ENCODE data around the gene CELF1. TPM values are rescaled to one million over a fixed set of nuclear protein-coding genes. Genes with fewer than 3 reads are reported as not detected.
"Not testable (repeated sequence)": the region's sequence is repeated elsewhere in the genome, so short reads cannot be mapped to it uniquely, and the experiment has no call there.

CELF1 gene
- total and polyA plus RNA-seq, 2 of the 4 experiments (the other 2 are of a cell fraction) = 63.3 to 135 TPM

- CTCF ChIA-PET; dilution Hi-C loops (cut with HindIII; ENCODE audit: low sequenced_read_pairs, unreplicated experiment); H3K9me1 ChIP-seq (ENCODE audit: insufficient read depth, low read length): not testable (repeated sequence)
Observed at GRCh38 chr11:47557004-47557403, 4.1 kb upstream of the CELF1 start.

More at GRCh38 chr11:47557004-47557403, 4.1 kb upstream of the CELF1 start:
- BruUV-seq (replicated peaks); H2BK15ac ChIP-seq (ENCODE audit: low read depth, low read length); H4K5ac ChIP-seq (ENCODE audit: low read depth, low read length); H2AFZ ChIP-seq (replicated peaks; ENCODE audit: low read length, poor library complexity); H3K4me3 ChIP-seq (ENCODE audit: insufficient read depth, low read depth, low read length); in situ Hi-C loops (cut with MboI; ENCODE audit: low sequenced_read_pairs); H4K91ac ChIP-seq (ENCODE audit: insufficient read depth, low read depth, low read length); H3K4ac ChIP-seq (ENCODE audit: low read depth, low read length); H4K8ac ChIP-seq (ENCODE audit: low read depth in 2 of 2, low read length in 2 of 2); intact Hi-C loops (cut with micrococcal nuclease); DNase-seq; H2AK9ac ChIP-seq (replicated peaks; ENCODE audit: low read depth, low read length, poor library complexity); H3K27ac ChIP-seq (ENCODE audit: insufficient read depth, low read length); ATAC-seq (ENCODE audit: low read depth); H3K27me3 ChIP-seq (ENCODE audit: control insufficient read depth, insufficient read depth, low read length); H3K4me2 ChIP-seq (ENCODE audit: low read depth, low read length); H3K14ac ChIP-seq (replicated peaks; ENCODE audit: low read depth, low read length); H3K56ac ChIP-seq (ENCODE audit: extremely low read depth, insufficient read depth, low read length); H2AK5ac ChIP-seq (ENCODE audit: low read depth, low read length); POLR2A ChIA-PET (ENCODE audit: unreplicated experiment); H3K4me1 ChIP-seq (ENCODE audit: control insufficient read depth, insufficient read depth, low read length); H3K36me3 ChIP-seq (ENCODE audit: control insufficient read depth, insufficient read depth, low read length); H2BK120ac ChIP-seq (ENCODE audit: low read depth, low read length); H3K9ac ChIP-seq (ENCODE audit: low read depth, low read length); H3K23ac ChIP-seq (ENCODE audit: low read depth, low read length); H2BK20ac ChIP-seq (ENCODE audit: low read depth, low read length); H4K20me1 ChIP-seq (ENCODE audit: insufficient read depth, low read length); H3K18ac ChIP-seq (ENCODE audit: low read depth, low read length); H3K9me3 ChIP-seq (ENCODE audit: control insufficient read depth, insufficient read depth, low read length); H2BK5ac ChIP-seq (ENCODE audit: low read depth, low read length, poor library complexity, severe bottlenecking): not testable (repeated sequence)
- WGBS, 2 experiments (ENCODE audit: extremely low coverage in 2 of 2, insufficient read length in 1 of 2) = 91% methylated on average over 4 of the region's 12 CpGs; no CpG with 5 or more reads in 1 of the 2 experiments
- H3K79me1 ChIP-seq (ENCODE audit: low read depth in 1 of 2, low read length in 2 of 2) = peaks cover 0 to 17% of the 10 kb centered on the region in 2 experiments; a peak in 2 of 4 replicates

Data from IMR-90 (cell line).